Smooth muscle cell (in vitro differentiated cells): ENCODE data around the gene INTS2. TPM values are rescaled to one million over a fixed set of nuclear protein-coding genes. Genes with fewer than 3 reads are reported as not detected.

Experiments
- DNase-seq: peaks from one replicate; lab custom pipeline; 2025; ENCODE audit not compliant: unreplicated experiment; lab: John Stamatoyannopoulos, UW
- H2AFZ ChIP-seq: fragments of 200-600 bp; sonication (generic); 2 replicates; pipeline ENCODE4 v1.6.0; 2016; ENCODE audit warnings: antibody characterized with exemption, low read depth, mild to moderate bottlenecking
- H3F3A ChIP-seq: fragments of 200-600 bp; sonication (generic); 2 replicates; pipeline ENCODE4 v1.6.0; 2017; ENCODE audit warnings: antibody characterized with exemption, low read depth
- H3K27ac ChIP-seq: fragments of 200-600 bp; sonication (generic); 2 replicates; pipeline ENCODE4 v1.5.1; 2016; ENCODE audit warnings: low read depth, mild to moderate bottlenecking
- H3K27me3 ChIP-seq: fragments of 200-600 bp; sonication (generic); 2 replicates; pipeline ENCODE4 v1.6.1; 2016; ENCODE audit warnings: low read depth, mild to moderate bottlenecking
- H3K36me3 ChIP-seq: fragments of 200-600 bp; sonication (generic); 2 replicates; pipeline ENCODE4 v1.5.1; 2016; ENCODE audit warnings: low read depth
- H3K4me1 ChIP-seq: fragments of 200-600 bp; sonication (generic); 2 replicates; pipeline ENCODE4 v1.5.1; 2016; ENCODE audit warnings: low read depth
- H3K4me2 ChIP-seq: fragments of 200-600 bp; sonication (generic); 2 replicates; pipeline ENCODE4 v1.6.0; 2016; ENCODE audit warnings: mild to moderate bottlenecking
- H3K4me3 ChIP-seq: fragments of 200-600 bp; sonication (generic); 2 replicates; pipeline ENCODE4 v1.5.1; 2016; ENCODE audit warnings: mild to moderate bottlenecking
- H3K79me2 ChIP-seq: fragments of 200-600 bp; sonication (generic); 2 replicates; pipeline ENCODE4 v1.6.0; 2016; ENCODE audit warnings: low read depth, mild to moderate bottlenecking
- H3K9ac ChIP-seq: fragments of 200-600 bp; sonication (generic); 2 replicates; pipeline ENCODE4 v1.6.0; 2016; ENCODE audit warnings: low read depth
- H3K9me3 ChIP-seq: fragments of 200-600 bp; sonication (generic); replicated peaks from 2 replicates; pipeline ENCODE4 v1.5.1; 2016; ENCODE audit warnings: low read depth
- H4K20me1 ChIP-seq: fragments of 200-600 bp; sonication (generic); 2 replicates; pipeline ENCODE4 v1.6.0; 2016; ENCODE audit warnings: low read depth
- WGBS: methylation state at CpG from one replicate; pipeline ENCODE4 v1.1.7; 2016; ENCODE audit warnings: low lambda C conversion rate; 5-methylcytosine and 5-hydroxymethylcytosine counted together
- polyA plus RNA-seq: library from polyadenylated mRNA; unstranded; fragments of >200 nt; fragmentation: Nextera tagmentation; extraction: Ambion mirVana; gene quantifications from 2 replicates; pipeline ENCODE4 v1.2.1, GENCODE V29; 2016
- total RNA-seq: library from RNA; depleted of rRNA; stranded (reverse); fragments of >200 nt; gene quantifications from 2 replicates; pipeline ENCODE4 v1.2.3, GENCODE V29; 2014
- TF ChIP-seq, protein P1 (sequence below): fragments of 200-600 bp; sonication (generic); IDR thresholded peaks from 2 replicates; pipeline ENCODE4 v1.5.1; 2017; ENCODE audit warnings: borderline replicate concordance, mild to moderate bottlenecking, antibody characterized with exemption; ENCODE audit not compliant: insufficient read depth, poor library complexity, severe bottlenecking

Gene INTS2
- total and polyA plus RNA-seq, 2 experiments from 2014 or later: 3.9 to 15.5 TPM

GRCh38 chr17:61970030-61970429, 42.2 kb upstream of the INTS2 start:
- Histone ChIP-seq H3K9ac (no peak overlapping the region), H2AFZ (no peak overlapping the region), H3K79me2 (peaks cover 14% of the 10 kb centered on the region), H3K27me3 (no peaks in the 10 kb centered on the region), H4K20me1 (peaks cover 29% of the 10 kb centered on the region), H3K27ac (no peak overlapping the region), H3K4me3 (no peak overlapping the region), H3K36me3 (peaks cover 14% of the 10 kb centered on the region), H3K4me1 (no peaks in the 10 kb centered on the region), H3F3A (no peaks in the 10 kb centered on the region), H3K9me3 (no peaks in the 10 kb centered on the region), H3K4me2 (no peak overlapping the region)
- WGBS: 100% methylated on average over 1 of the region's 1 CpG
- no peak for DNase-seq
- TF ChIP-seq, protein P1, sequence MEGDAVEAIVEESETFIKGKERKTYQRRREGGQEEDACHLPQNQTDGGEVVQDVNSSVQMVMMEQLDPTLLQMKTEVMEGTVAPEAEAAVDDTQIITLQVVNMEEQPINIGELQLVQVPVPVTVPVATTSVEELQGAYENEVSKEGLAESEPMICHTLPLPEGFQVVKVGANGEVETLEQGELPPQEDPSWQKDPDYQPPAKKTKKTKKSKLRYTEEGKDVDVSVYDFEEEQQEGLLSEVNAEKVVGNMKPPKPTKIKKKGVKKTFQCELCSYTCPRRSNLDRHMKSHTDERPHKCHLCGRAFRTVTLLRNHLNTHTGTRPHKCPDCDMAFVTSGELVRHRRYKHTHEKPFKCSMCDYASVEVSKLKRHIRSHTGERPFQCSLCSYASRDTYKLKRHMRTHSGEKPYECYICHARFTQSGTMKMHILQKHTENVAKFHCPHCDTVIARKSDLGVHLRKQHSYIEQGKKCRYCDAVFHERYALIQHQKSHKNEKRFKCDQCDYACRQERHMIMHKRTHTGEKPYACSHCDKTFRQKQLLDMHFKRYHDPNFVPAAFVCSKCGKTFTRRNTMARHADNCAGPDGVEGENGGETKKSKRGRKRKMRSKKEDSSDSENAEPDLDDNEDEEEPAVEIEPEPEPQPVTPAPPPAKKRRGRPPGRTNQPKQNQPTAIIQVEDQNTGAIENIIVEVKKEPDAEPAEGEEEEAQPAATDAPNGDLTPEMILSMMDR: no peak

- H4K20me1 ChIP-seq: peaks cover 18% of the 10 kb centered on the region
- H3K9me3 ChIP-seq: no peaks in the 10 kb centered on the region
- H3K4me1 ChIP-seq: no peaks in the 10 kb centered on the region
- no peak overlapping the region for H3K27ac ChIP-seq
- no peak for DNase-seq
- H3K79me2 ChIP-seq: peaks cover 19% of the 10 kb centered on the region
- TF ChIP-seq, protein P1: no peak
- 99% methylated on average over 5 of the region's 5 CpGs for WGBS
- no peaks in the 10 kb centered on the region for H3K27me3 ChIP-seq
- H3K4me3 ChIP-seq: no peak overlapping the region
- H3K4me2 ChIP-seq: no peak overlapping the region
- H3K9ac ChIP-seq: no peak overlapping the region
- no peak overlapping the region for H2AFZ ChIP-seq
- peaks cover 14% of the 10 kb centered on the region for H3K36me3 ChIP-seq
- H3F3A ChIP-seq: no peaks in the 10 kb centered on the region
Measured at GRCh38 chr17:61968757-61969156, 41.0 kb upstream of the INTS2 start.

DNA sequence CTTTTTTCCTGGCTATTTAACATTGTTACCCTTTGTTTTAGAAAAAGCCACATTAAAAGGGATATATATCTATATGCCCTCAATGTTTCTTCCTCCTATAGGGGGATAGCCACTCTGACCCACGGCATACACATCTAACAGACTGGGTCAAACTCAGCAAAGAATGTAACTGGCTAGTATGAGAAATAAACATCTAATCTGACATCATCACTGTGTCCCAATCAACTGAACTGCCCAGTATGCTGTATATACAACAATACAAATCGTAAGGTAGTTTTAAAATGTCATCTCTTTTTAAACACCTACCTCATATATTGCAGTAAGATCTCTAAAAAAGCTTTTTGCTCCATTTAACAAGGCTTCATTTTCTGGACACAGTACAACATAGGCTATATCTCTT, 39.9 kb upstream of the INTS2 start:
- Histone ChIP-seq H3K36me3 (peaks cover 12% of the 10 kb centered on the region), H3K27me3 (no peaks in the 10 kb centered on the region), H4K20me1 (peaks cover 18% of the 10 kb centered on the region), H3K27ac (no peak overlapping the region), H3K79me2 (peaks cover 12% of the 10 kb centered on the region), H3K4me3 (no peak overlapping the region), H3K9ac (no peak overlapping the region), H3K4me1 (no peaks in the 10 kb centered on the region), H2AFZ (no peak overlapping the region), H3K9me3 (no peaks in the 10 kb centered on the region), H3F3A (no peaks in the 10 kb centered on the region), H3K4me2 (no peak overlapping the region)
- WGBS: 98% methylated on average over 2 of the region's 2 CpGs
- no peak for DNase-seq
- TF ChIP-seq, protein P1: no peak

DNA sequence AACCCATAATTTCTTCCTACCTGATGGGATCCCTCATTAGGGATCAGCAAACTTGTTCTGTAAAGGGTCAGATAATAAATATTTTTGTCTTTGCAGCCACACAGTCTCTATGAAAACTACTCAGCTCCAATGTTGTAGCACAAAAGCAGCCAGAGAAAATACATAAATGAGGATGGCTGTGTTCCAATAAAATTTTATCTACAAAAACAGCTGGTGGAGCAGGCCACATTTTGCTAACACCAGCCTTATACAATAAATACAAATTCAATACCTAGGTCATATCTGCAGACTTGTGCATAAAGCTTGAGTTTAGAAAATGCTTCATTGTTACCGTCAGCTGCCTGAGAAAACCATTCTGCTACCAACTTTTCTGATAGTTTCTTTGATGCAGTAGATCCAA, 38.4 kb upstream of the INTS2 start:
- Histone ChIP-seq H3K36me3 (peaks cover 6% of the 10 kb centered on the region), H3K4me2 (no peak overlapping the region), H3K4me3 (no peak overlapping the region), H3K4me1 (no peaks in the 10 kb centered on the region), H3F3A (no peaks in the 10 kb centered on the region), H2AFZ (no peak overlapping the region), H3K9me3 (no peaks in the 10 kb centered on the region), H3K27ac (no peak overlapping the region), H3K79me2 (peaks cover 5% of the 10 kb centered on the region), H3K9ac (no peak overlapping the region), H3K27me3 (no peaks in the 10 kb centered on the region), H4K20me1 (peaks cover 18% of the 10 kb centered on the region)
- DNase-seq: no peak
- TF ChIP-seq, protein P1: no peak
- 0% methylated on average over 1 of the region's 1 CpG for whole genome bisulfite sequencing
